ENCODE results near the gene RNU2-1. TPM values are rescaled to one million over a fixed set of nuclear protein-coding genes. Genes with fewer than 3 reads are reported as not detected.
A peak's percentile ranks its signal among the peaks of the same experiment; 100 is the strongest.
"Not testable (repeated sequence)": the region's sequence is repeated elsewhere in the genome, so short reads cannot be mapped to it uniquely, and the experiment has no call there.

The RNU2-1 gene
- total and polyA plus RNA-seq, 10 donors, result 8,053 to 10,281 (median 8,790) TPM; not detected in 6

- H3K27ac ChIP-seq, result peak overlapping the region in 6 of 8 donors; percentile 22 to 71 (median 66)
- 56 to 84% (median 74%) methylated on average over 15 to 28 of the region's 40 CpGs for WGBS, 5 donors
Observed at GRCh38 chr17:43231205-43232020, 2.4 kb downstream of the RNU2-1 start.

GRCh38 chr17:43228020-43228782 is 5.6 kb downstream of the RNU2-1 start, which contains the start of gene CCDC200:
CCDC200 (minus strand) TSS chr17:43228623; CDS start chr17:43228554, 69 bp downstream.
- H3K27ac ChIP-seq; intact Hi-C loops (cut with DNase I; ENCODE audit: low total_unique reads); H3K9me3 ChIP-seq; H3K4me3 ChIP-seq; H3K27me3 ChIP-seq (replicated peaks in 1 of 7); DNase-seq: not testable (repeated sequence)
- no CpG with 5 or more reads among the region's 7 CpGs for whole genome bisulfite sequencing, 5 donors
- Histone ChIP-seq H3K36me3 (peaks cover 0 to 39% (median 19%) of the 10 kb centered on the region in 6 donors), H3K4me1 (peaks cover 0 to 18% (median 8%) of the 10 kb centered on the region in 6 donors)

More at GRCh38 chr17:43231205-43232020, 2.4 kb downstream of the RNU2-1 start:
- H3K9me3 ChIP-seq; H3K4me1 ChIP-seq; intact Hi-C loops (cut with DNase I; ENCODE audit: low total_unique reads); H3K36me3 ChIP-seq; H3K27me3 ChIP-seq (replicated peaks in 1 of 7): not testable (repeated sequence)
- TF ChIP-seq POLR2AphosphoS5 (IDR thresholded peaks at IDR 0.05), result peak in 2 of 3 donors; percentile 29 to 71
- peak; percentile 22 for DNase-seq
- H3K4me3 ChIP-seq, result peak overlapping the region in 4 of 8 donors; percentile 0 to 39 (median 18)

- no peak for TF ChIP-seq CTCF (IDR thresholded peaks at IDR 0.05 in 8 of 11, conservative IDR thresholded peaks at IDR 0.05 in 3 of 11)
- no peak for TF ChIP-seq POLR2A (IDR thresholded peaks at IDR 0.05)
- TF ChIP-seq POLR2AphosphoS5 (IDR thresholded peaks at IDR 0.05), result no peak
- no peak for DNase-seq
Observed at GRCh38 chr17:43226393-43226792, 7.4 kb downstream of the RNU2-1 start.

GRCh38 chr17:43224146-43224705 is 9.6 kb downstream of the RNU2-1 start:
- H3K27me3 ChIP-seq (replicated peaks in 1 of 7), result no peaks in the 10 kb centered on the region
- 60 to 81% (median 74%) methylated on average over 7 of the region's 7 CpGs for WGBS, 5 donors
- no peaks in the 10 kb centered on the region for H3K9me3 ChIP-seq
- intact Hi-C loops (cut with DNase I; ENCODE audit: low total_unique reads), result no loop called here
- H3K27ac ChIP-seq, result no peak overlapping the region
- DNase-seq, result peak; percentile 27
- H3K4me1 ChIP-seq, result peaks cover 0 to 9% (median 0%) of the 10 kb centered on the region in 6 donors
- TF ChIP-seq POLR2AphosphoS5 (IDR thresholded peaks at IDR 0.05), result no peak
- no peak for TF ChIP-seq CTCF (IDR thresholded peaks at IDR 0.05 in 8 of 11, conservative IDR thresholded peaks at IDR 0.05 in 3 of 11)
- TF ChIP-seq POLR2A (IDR thresholded peaks at IDR 0.05), result no peak
- H3K36me3 ChIP-seq, result peaks cover 0 to 74% (median 19%) of the 10 kb centered on the region in 6 donors
- H3K4me3 ChIP-seq, result no peak overlapping the region

More at GRCh38 chr17:43226393-43226792, 7.4 kb downstream of the RNU2-1 start:
- H3K27me3 ChIP-seq (replicated peaks in 1 of 7), result no peaks in the 10 kb centered on the region
- H3K27ac ChIP-seq, result no peak overlapping the region
- H3K4me3 ChIP-seq, result no peak overlapping the region
- no peaks in the 10 kb centered on the region for H3K9me3 ChIP-seq
- peaks cover 0 to 55% (median 19%) of the 10 kb centered on the region in 6 donors for H3K36me3 ChIP-seq
- WGBS, 5 donors, result 93 to 98% (median 94%) methylated on average over 7 of the region's 7 CpGs
- intact Hi-C loops (cut with DNase I; ENCODE audit: low total_unique reads), result no loop called here
- H3K4me1 ChIP-seq, result peaks cover 0 to 9% (median 0%) of the 10 kb centered on the region in 6 donors
